Tibial nerve (tissue), 3 donors: Measurements from ENCODE around the gene ZNF775.

Experiments
- CTCF ChIP-seq, 5 experiments: fragments of 200-600 bp in 3 of 5; fragments of 450-650 bp in 2 of 5; sonication (generic) in 3 of 5; IDR thresholded peaks; one replicate each; pipeline ENCODE4 v1.5.1; 2016 to 2019; ENCODE audit warnings: antibody characterized with exemption in 5 of 5, mild to moderate bottlenecking in 3 of 5, moderate library complexity in 2 of 5
- POLR2A ChIP-seq, 2 donors: fragments of 450-650 bp; IDR thresholded peaks; one replicate each; pipeline ENCODE4 v1.6.1; 2017; ENCODE audit warnings: antibody characterized with exemption in 2 of 2, mild to moderate bottlenecking in 2 of 2, moderate library complexity in 2 of 2

GRCh38 chr7:150410680-150411346 lies 31.7 kb downstream of the ZNF775 start:
- TF ChIP-seq CTCF (IDR thresholded peaks at IDR 0.05): no peak
- no peak for TF ChIP-seq POLR2A (IDR thresholded peaks at IDR 0.05)
